ENCODE measurements around the gene CMIP.

Gene CMIP

DNA sequence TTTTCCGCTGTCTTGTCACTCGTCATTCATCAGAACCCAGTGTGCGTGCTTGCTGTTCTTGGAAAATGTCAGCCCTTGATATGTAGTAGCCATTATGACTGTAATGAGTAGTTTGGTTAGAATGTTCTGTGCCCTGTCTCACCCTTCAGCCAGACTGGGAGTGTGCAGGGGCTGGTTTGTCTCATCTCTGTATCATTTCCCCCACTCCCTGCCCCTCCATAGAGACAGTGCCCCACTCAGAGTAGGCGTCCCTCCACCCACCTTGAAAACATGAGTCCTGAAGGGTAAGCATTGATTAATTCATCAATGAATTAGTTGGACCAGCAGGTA is 197.5 kb downstream of the CMIP start:
- no peak for TF ChIP-seq NFIC (IDR thresholded peaks at IDR 0.05)
- TF ChIP-seq, protein P1, sequence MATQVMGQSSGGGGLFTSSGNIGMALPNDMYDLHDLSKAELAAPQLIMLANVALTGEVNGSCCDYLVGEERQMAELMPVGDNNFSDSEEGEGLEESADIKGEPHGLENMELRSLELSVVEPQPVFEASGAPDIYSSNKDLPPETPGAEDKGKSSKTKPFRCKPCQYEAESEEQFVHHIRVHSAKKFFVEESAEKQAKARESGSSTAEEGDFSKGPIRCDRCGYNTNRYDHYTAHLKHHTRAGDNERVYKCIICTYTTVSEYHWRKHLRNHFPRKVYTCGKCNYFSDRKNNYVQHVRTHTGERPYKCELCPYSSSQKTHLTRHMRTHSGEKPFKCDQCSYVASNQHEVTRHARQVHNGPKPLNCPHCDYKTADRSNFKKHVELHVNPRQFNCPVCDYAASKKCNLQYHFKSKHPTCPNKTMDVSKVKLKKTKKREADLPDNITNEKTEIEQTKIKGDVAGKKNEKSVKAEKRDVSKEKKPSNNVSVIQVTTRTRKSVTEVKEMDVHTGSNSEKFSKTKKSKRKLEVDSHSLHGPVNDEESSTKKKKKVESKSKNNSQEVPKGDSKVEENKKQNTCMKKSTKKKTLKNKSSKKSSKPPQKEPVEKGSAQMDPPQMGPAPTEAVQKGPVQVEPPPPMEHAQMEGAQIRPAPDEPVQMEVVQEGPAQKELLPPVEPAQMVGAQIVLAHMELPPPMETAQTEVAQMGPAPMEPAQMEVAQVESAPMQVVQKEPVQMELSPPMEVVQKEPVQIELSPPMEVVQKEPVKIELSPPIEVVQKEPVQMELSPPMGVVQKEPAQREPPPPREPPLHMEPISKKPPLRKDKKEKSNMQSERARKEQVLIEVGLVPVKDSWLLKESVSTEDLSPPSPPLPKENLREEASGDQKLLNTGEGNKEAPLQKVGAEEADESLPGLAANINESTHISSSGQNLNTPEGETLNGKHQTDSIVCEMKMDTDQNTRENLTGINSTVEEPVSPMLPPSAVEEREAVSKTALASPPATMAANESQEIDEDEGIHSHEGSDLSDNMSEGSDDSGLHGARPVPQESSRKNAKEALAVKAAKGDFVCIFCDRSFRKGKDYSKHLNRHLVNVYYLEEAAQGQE (IDR thresholded peaks at IDR 0.05; ENCODE audit: low read depth) = no peak
- TF ChIP-seq ZBTB7A (IDR thresholded peaks at IDR 0.05; ENCODE audit: low read depth) = no peak
- no peak for TF ChIP-seq YY1 (IDR thresholded peaks at IDR 0.05; ENCODE audit: low read depth)
- TF ChIP-seq, protein P2, sequence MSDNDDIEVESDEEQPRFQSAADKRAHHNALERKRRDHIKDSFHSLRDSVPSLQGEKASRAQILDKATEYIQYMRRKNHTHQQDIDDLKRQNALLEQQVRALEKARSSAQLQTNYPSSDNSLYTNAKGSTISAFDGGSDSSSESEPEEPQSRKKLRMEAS (IDR thresholded peaks at IDR 0.05) = no peak
- TF ChIP-seq, protein P3, sequence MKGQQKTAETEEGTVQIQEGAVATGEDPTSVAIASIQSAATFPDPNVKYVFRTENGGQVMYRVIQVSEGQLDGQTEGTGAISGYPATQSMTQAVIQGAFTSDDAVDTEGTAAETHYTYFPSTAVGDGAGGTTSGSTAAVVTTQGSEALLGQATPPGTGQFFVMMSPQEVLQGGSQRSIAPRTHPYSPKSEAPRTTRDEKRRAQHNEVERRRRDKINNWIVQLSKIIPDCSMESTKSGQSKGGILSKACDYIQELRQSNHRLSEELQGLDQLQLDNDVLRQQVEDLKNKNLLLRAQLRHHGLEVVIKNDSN (IDR thresholded peaks at IDR 0.05) = no peak
- no peak for TF ChIP-seq RAD21 (IDR thresholded peaks at IDR 0.05; ENCODE audit: low read depth)

DNA sequence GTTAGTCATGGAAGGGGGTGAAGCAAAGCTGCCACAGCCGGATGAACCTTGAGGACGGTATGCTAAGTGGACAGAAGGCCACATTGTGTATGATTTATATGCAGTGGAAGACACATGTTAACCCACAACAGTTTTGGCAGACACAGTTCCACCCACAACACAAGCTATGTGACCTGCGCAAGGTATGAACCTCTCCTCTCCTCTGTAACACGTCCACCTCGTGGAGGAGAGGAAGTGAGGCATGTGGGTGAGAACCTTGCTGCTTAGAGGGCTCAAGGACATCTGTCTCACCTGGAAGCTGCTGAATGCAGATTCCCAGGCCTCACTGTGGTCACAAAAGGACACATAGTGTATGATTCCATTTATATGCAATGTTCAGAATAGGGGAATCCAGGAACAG is 198.3 kb downstream of the CMIP start:
- TF ChIP-seq CEBPB (IDR thresholded peaks at IDR 0.05) (no peak), ZBTB7A (IDR thresholded peaks at IDR 0.05; ENCODE audit: low read depth) (no peak)
- TF ChIP-seq, protein P2 (IDR thresholded peaks at IDR 0.05) = no peak

DNA sequence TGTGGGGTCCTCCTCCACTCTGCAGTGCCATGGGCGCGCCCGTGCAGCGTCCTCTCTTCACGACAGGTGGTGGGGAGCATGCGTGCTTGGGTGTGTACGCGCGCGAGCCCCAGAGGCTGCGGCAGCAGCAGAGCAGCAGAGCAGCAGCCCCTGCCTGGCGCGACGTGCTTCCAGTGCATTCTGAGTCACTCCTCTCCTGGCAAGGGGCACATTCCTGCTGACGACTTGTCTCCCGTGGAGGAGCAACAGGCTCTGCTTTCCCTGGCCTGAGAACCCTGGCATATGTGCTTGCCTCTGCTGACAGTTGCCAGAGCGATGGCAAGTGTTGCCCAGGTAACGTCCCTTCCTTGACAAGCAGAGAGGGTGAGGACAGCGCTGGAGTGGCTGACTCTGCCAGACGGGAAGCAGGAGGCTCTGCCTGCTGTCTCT is 200.7 kb downstream of the CMIP start:
- TF ChIP-seq, protein P2 (IDR thresholded peaks at IDR 0.05) = peak; percentile 81
- TF ChIP-seq CEBPB (IDR thresholded peaks at IDR 0.05) (no peak), ZBTB7A (IDR thresholded peaks at IDR 0.05; ENCODE audit: low read depth) (no peak), EP300 (IDR thresholded peaks at IDR 0.05; ENCODE audit: borderline replicate concordance) (peak; percentile 31; the same call in 1 of the 2 replicates), TEAD4 (IDR thresholded peaks at IDR 0.05) (peak; percentile 77), CREB1 (IDR thresholded peaks at IDR 0.05; ENCODE audit: low read depth) (no peak), YY1 (IDR thresholded peaks at IDR 0.05; ENCODE audit: low read depth) (0 out of 2 replicates have a peak, but pooled peaks have one; percentile 13)

DNA sequence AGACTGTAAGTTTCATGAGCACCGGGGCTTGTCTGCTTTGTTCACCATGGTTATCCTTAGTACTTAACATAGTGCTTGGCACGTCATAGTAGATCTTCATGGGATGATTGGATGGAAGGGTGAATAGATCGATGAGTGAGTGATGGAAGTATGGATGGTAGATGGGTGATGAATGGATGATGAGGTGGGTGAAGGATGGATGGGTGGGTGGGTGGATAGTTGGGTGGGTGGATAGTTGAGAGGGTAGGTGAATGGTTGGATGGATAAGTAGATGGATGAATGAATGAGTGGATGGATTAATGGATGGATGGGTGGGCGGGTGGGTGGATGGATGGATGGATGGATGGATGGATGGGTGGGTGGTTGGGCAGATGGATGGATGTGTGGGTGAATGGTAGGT is 201.3 kb downstream of the CMIP start:
- TF ChIP-seq, protein P3 (IDR thresholded peaks at IDR 0.05) = no peak
- TF ChIP-seq, protein P1 (IDR thresholded peaks at IDR 0.05; ENCODE audit: low read depth) = no peak
- TF ChIP-seq, protein P2 (IDR thresholded peaks at IDR 0.05) = no peak

DNA sequence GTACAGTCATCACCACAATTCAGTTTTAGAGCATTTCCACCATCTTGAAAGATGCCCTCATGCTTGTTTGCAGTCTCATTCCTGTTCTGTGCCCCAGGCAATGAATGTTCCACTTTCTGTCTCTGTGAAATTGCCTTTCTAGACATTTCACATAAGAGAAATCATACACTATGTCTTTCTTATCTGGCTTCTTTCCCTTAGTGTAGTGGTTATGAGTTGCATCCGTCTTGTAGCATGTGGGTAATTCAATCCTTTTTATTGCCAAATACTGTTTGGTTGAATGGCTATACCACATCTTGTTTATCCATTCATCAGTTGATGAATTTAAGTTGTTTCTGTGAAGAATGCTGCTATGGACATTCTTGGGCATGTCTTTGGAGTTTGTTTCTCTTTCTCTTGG is 202.0 kb downstream of the CMIP start:
- no peak for TF ChIP-seq EP300 (IDR thresholded peaks at IDR 0.05; ENCODE audit: borderline replicate concordance)
- TF ChIP-seq, protein P3 (IDR thresholded peaks at IDR 0.05) = no peak
- no peak for TF ChIP-seq RAD21 (IDR thresholded peaks at IDR 0.05; ENCODE audit: low read depth)
- TF ChIP-seq ZBTB7A (IDR thresholded peaks at IDR 0.05; ENCODE audit: low read depth) = no peak
- TF ChIP-seq TCF12 (IDR thresholded peaks at IDR 0.05; ENCODE audit: low read depth) = no peak
- no peak for TF ChIP-seq TAF1 (IDR thresholded peaks at IDR 0.05; ENCODE audit: low read depth)
- TF ChIP-seq TEAD4 (IDR thresholded peaks at IDR 0.05) = no peak

DNA sequence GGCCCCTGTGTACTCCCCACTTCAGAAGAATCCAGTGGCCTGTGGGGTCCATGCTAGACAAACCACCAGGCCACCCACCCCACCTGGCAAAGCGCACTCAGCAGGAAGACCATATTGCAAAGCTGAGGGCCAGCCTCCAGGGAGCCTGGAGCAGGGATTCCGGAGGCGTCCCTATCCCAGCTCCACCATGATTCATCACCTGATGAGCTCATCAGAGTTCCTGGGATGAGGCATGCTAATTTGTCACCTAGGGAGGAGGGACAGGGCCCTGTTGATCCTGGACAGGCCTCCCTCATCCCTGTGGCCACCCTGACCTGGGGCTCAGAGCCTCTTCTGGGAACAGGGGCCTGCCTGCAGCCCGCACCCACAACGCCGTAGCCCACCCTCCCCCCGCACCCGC is 202.9 kb downstream of the CMIP start:
- TF ChIP-seq TEAD4 (IDR thresholded peaks at IDR 0.05) (no peak), TAF1 (IDR thresholded peaks at IDR 0.05; ENCODE audit: low read depth) (no peak), TCF12 (IDR thresholded peaks at IDR 0.05; ENCODE audit: low read depth) (no peak), EGR1 (IDR thresholded peaks at IDR 0.05) (no peak), CEBPB (IDR thresholded peaks at IDR 0.05) (no peak), EP300 (IDR thresholded peaks at IDR 0.05; ENCODE audit: borderline replicate concordance) (no peak), CREB1 (IDR thresholded peaks at IDR 0.05; ENCODE audit: low read depth) (no peak), YY1 (IDR thresholded peaks at IDR 0.05; ENCODE audit: low read depth) (no peak), ZBTB7A (IDR thresholded peaks at IDR 0.05; ENCODE audit: low read depth) (no peak), FOXM1 (IDR thresholded peaks at IDR 0.05; ENCODE audit: borderline replicate concordance, low read depth) (no peak)
- TF ChIP-seq, protein P1 (IDR thresholded peaks at IDR 0.05; ENCODE audit: low read depth) = no peak
- TF ChIP-seq, protein P3 (IDR thresholded peaks at IDR 0.05) = no peak
- TF ChIP-seq, protein P2 (IDR thresholded peaks at IDR 0.05) = no peak
